ENCODE measurements around the gene TNFRSF8.

Gene TNFRSF8

GRCh38 chr1:12114916-12115315 lies 51.8 kb downstream of the TNFRSF8 start:
- no peak for DNase-seq (ENCODE audit: low read depth)

DNA sequence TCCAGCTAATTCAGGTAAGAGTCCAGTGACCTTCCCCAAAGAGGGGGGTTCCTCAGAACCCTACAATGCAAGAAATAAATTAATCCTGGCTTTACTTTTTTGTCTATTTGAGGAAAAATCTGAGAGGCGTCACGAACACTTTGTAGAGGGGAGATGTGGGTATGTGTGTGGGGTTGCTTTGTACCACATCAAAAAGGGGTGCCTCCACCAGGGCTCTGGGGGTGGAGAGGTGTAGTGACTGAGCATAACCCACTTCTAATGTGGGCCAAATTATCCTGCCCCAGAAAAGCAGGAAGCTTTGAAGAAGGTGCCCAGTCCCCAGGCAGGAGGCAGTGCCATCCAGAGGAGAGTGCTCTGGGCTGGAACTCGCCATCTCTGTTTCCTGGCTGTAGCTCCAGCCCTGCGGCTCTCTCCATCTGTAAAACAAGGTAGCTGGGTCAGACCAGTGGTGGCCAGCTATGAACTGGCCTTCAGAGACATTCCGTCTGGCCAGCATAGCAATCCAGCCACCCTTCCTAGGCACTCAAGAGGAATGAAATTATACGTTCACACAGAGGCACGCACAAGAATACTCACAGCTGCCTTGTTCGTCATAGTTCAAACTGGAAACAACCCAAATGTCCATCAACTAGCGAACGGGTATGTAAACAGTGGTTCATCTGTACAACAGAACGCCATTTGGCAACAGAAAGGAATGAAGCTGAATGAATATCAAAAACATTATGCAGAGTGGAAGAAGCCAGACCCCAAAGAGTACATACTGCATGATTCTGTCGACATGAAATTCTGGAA lies 58.3 kb downstream of the TNFRSF8 start:
- peak; percentile 80 for DNase-seq (ENCODE audit: low read depth)

GRCh38 chr1:12123172-12123571 lies 60.1 kb downstream of the TNFRSF8 start:
- no peak for DNase-seq (ENCODE audit: low read depth)

- DNase-seq (ENCODE audit: low read depth): no peak
These were observed 61.8 kb downstream of the TNFRSF8 start for GRCh38 chr1:12124693-12125421.

DNA sequence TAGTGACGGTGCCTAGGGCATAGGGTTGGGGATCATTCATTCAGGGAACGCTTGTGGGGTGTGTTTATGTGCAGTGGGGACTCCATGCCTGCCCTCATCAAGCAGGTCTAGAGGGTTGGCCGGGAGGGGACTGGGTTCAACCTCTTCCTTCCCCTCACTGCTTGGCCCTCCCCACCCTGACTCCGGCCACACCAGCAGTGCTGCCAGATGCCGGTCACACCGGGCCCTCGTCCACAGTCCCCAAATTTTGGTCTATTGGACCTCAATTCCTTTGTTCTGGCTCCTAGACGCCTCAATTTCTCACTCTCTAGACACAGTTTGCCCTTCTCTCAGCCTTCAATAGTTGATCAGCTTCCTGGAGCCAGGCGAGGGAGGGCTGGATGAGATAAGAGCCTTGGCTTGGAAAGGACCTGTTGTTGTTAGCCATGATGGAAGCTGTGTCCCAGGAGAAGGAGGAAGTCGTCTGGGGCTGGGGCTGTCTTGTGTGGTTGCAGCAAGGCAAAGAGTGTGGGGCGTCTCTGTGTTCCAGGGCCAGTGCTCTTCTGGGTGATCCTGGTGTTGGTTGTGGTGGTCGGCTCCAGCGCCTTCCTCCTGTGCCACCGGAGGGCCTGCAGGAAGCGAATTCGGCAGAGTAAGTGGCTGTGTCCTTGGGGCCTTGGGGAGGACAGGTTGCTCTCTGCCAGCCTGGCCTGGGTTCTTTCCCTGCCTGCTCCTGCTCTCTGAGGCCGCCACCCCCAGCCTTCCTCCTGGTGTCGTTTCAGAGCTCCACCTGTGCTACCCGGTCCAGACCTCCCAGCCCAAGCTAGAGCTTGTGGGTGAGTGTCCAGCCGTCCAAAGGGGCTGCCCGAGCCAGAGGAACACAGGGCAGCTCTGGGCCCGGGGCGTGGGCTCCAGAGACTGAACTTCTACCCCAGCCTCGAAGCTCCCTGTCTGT lies 62.6 kb downstream of the TNFRSF8 start:
- no peak for DNase-seq (ENCODE audit: low read depth)

DNA sequence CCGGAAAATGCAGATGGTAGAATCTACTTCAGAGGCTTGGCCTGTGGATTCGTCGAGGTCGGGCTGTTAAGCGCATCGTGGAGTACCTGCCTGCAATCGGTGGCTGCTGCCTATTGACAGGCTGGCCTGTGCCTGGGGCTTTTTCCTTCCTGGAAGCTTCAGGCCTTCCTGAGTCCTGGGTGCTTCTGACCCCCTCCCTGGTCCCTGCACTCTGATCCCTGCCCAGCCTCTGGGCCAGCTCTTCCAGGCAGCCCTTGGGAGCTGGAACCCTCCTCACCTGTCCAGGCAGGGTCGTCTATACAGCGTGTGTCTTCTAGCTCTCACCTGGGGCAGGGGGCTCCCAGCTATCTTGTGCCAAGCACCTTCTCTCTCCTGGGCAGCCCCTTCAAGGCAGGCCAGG lies 63.7 kb downstream of the TNFRSF8 start:
- no peak for DNase-seq (ENCODE audit: low read depth)

GRCh38 chr1:12127206-12127810 lies 64.2 kb downstream of the TNFRSF8 start:
- DNase-seq (ENCODE audit: low read depth): no peak

DNA sequence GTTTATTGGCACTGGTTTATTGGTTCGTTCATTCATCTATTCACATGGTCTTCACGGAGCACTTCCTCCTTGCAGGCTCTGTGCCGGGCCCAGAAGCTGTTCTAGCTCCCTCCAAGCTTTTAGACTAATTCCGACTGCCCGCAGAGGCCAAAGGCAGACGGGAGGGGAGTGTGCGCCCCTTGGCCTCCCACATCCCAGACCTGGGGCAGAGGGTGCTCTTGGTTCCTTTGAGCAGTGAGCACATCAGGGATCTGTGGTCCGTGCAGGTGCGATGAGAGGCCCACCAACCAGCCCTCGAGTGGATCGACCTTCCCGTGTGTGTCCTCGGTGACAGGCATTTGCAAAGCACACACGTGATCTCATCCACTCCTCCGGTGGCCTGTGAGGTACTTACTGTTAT lies 65.0 kb downstream of the TNFRSF8 start:
- DNase-seq (ENCODE audit: low read depth): no peak

DNA sequence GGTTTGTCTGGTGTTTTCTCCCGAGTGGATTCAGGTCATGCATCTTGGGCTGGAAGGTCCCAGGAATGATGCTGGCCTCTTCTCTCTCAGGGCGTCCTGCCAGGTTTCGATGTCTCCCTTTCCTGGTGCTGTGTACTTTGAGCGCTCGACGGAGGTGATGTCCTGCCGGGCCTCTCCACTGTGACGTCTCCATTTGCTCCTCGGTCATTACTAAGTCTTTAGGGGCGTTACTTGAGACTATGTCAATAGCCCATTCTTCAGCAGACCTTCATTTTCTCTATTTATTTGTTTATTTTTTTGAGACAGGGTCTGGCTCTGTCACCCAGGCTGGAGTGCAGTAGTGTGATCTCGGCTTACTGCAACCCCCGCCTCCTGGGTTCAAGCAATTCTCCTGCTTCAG lies 66.5 kb downstream of the TNFRSF8 start:
- DNase-seq (ENCODE audit: low read depth): no peak

- no peak for DNase-seq (ENCODE audit: low read depth)
These were observed 67.5 kb downstream of the TNFRSF8 start for GRCh38 chr1:12130466-12131130.

DNA sequence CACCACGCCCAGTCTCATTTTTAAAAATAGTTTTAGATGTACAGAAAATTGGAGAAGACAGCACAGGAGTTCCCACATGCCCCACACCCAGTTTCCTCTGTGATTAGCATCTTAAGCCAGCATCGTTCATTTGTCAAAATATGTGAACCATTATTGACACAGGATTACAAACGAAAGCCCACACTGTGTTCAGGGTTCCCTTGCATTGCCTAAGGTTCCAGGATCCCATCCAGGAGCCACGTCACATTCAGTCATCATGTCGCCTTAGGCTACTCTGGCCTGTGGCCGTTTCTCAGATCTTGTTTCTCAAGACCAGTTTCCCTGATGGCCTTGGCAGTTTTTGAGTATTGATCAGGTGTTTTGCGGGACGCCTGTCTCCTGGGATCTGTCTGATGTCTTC lies 69.0 kb downstream of the TNFRSF8 start:
- DNase-seq (ENCODE audit: low read depth): peak; percentile 73

GRCh38 chr1:12134716-12135115 lies 71.6 kb downstream of the TNFRSF8 start:
- no peak for DNase-seq (ENCODE audit: low read depth)

- no peak for DNase-seq (ENCODE audit: low read depth)
These were observed 72.5 kb downstream of the TNFRSF8 start for GRCh38 chr1:12135612-12136011.

DNA sequence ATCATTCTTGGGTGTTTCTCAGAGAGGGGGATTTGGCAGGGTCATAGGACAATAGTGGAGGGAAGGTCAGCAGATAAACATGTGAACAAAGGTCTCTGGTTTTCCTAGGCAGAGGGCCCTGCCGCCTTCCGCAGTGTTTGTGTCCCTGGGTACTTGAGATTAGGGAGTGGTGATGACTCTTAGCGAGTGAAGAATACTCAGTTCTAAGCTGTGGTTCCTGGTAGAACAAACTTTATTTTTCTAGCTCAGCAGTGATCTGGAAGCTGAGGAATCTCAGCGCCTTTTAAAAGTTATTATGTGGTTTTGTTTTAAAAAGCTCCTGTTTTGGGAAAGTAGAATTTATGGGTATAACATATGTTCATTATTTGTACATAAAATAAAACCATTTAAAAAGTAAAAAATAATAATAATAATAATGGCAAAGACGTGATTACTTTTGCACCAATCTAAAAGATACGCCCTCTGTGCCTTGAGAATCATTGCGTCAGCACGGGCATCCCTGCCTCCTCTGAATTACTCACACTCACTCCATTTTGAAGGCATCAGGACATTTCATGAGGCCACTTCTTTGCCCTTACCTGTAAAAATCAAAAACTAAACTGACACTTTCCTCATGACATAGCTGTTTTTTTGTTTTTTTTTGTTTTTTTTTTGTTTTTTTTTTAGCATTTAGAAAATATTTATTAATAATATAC lies 74.0 kb downstream of the TNFRSF8 start:
- no peak for DNase-seq (ENCODE audit: low read depth)

DNA sequence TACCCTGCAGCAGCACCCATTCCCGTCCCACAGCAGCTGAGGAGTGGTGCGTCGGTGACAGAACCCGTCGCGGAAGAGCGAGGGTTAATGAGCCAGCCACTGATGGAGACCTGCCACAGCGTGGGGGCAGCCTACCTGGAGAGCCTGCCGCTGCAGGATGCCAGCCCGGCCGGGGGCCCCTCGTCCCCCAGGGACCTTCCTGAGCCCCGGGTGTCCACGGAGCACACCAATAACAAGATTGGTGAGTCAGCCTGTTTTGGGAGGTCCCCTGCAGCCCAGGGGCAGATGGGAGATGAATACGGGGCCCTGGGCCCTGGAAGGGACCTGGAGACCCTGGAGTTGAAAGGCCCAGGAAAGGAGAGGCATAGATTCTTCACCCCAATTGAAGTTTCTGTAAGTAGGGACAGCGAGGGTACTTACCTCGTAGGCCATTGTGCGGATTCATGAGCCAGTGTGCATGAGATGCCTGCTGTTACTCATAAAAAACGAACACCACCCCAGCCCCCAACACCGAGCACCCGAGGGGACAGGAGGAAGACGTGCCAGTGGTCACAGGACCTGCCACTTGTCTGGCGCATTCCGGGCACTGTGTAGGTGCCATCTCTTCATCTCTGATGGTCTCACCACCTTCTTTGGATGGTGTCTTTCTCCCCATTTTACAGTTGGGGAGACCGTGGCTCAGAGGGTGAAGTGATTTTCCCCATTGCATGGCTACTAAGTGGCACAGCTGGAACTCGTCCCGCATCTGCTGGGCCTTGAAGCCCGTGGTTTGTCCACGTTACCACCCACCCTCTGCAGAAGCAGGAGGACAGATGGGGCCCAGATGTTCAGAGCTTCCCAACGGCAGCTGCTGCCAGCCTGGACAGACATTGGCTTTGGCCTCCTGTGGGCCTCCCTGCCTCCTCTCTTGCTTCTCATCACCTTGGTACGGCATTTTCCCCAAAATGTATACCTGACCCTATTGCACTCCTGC lies 75.4 kb downstream of the TNFRSF8 start:
- no peak for DNase-seq (ENCODE audit: low read depth)

GRCh38 chr1:12140016-12140415 lies 76.9 kb downstream of the TNFRSF8 start:
- no peak for DNase-seq (ENCODE audit: low read depth)

- no peak for DNase-seq (ENCODE audit: low read depth)
These were observed 77.5 kb downstream of the TNFRSF8 start for GRCh38 chr1:12140515-12141162.

GRCh38 chr1:12141163-12141850 lies 78.2 kb downstream of the TNFRSF8 start:
- DNase-seq (ENCODE audit: low read depth): no peak

Data from GM04503 (cell line).